MM.1S (cell line): Measurements from ENCODE around the gene TUBB4B.

ENCODE experiments used
- DNase-seq: peaks from one replicate; pipeline ENCODE4 v3.0.0-alpha.2; 2015
- H2AFZ ChIP-seq: fragments of 300-600 bp; sonication (generic); 2 replicates; pipeline ENCODE4 v1.6.0; 2016; ENCODE audit warnings: antibody characterized with exemption, low read length
- H3F3A ChIP-seq: fragments of 300-600 bp; sonication (generic); 2 replicates; pipeline ENCODE4 v1.6.1; 2016; ENCODE audit warnings: mild to moderate bottlenecking, antibody characterized with exemption, low read length, moderate library complexity, mixed read lengths; ENCODE audit not compliant: insufficient read depth
- H3K27ac ChIP-seq: fragments of 300-600 bp; sonication (generic); 2 replicates; pipeline ENCODE4 v1.5.1; 2016; ENCODE audit warnings: mild to moderate bottlenecking, low read length
- H3K27me3 ChIP-seq: fragments of 300-600 bp; sonication (generic); replicated peaks from 2 replicates; pipeline ENCODE4 v1.6.0; 2016; ENCODE audit warnings: low read length; ENCODE audit not compliant: insufficient read depth
- H3K36me3 ChIP-seq: fragments of 300-600 bp; sonication (generic); replicated peaks from 2 replicates; pipeline ENCODE4 v1.6.1; 2016; ENCODE audit warnings: mild to moderate bottlenecking, low read length, mixed read lengths; ENCODE audit not compliant: insufficient read depth
- H3K4me1 ChIP-seq: fragments of 300-600 bp; sonication (generic); 2 replicates; pipeline ENCODE4 v1.6.1; 2016; ENCODE audit warnings: low read length, mixed read lengths
- H3K4me2 ChIP-seq: fragments of 300-600 bp; sonication (generic); 2 replicates; pipeline ENCODE4 v1.6.0; 2016; ENCODE audit warnings: low read depth, low read length
- H3K4me3 ChIP-seq: fragments of 300-600 bp; sonication (generic); 2 replicates; pipeline ENCODE4 v1.5.1; 2016; ENCODE audit warnings: low read length, mixed read lengths
- H3K79me2 ChIP-seq: fragments of 300-600 bp; sonication (generic); 2 replicates; pipeline ENCODE4 v1.6.1; 2016; ENCODE audit warnings: mixed run types, low read length, mixed read lengths
- H3K9ac ChIP-seq: fragments of 300-600 bp; sonication (generic); 2 replicates; pipeline ENCODE4 v1.6.1; 2016; ENCODE audit warnings: low read length, mixed read lengths
- H3K9me2 ChIP-seq: fragments of 300-600 bp; sonication (generic); replicated peaks from 2 replicates; pipeline ENCODE4 v1.6.1; 2016; ENCODE audit warnings: mild to moderate bottlenecking, low read length, mixed read lengths; ENCODE audit not compliant: insufficient read depth
- H3K9me3 ChIP-seq: fragments of 300-600 bp; sonication (generic); replicated peaks from 2 replicates; pipeline ENCODE4 v1.6.1; 2016; ENCODE audit warnings: mild to moderate bottlenecking, low read length, mixed read lengths; ENCODE audit not compliant: insufficient read depth
- H4K20me1 ChIP-seq: fragments of 300-600 bp; sonication (generic); 2 replicates; pipeline ENCODE4 v1.6.1; 2016; ENCODE audit warnings: mild to moderate bottlenecking, low read length, moderate library complexity, mixed read lengths; ENCODE audit not compliant: insufficient read depth
- EZH2 ChIP-seq: fragments of 300-600 bp; sonication (generic); optimal IDR thresholded peaks from 2 replicates; pipeline ENCODE3; 2017; ENCODE audit warnings: low read depth, mild to moderate bottlenecking, antibody characterized with exemption, low read length, mixed read lengths
- EZH2phosphoT487 ChIP-seq: fragments of 300-600 bp; sonication (generic); IDR thresholded peaks from 2 replicates; pipeline ENCODE4 v1.6.1; 2018; ENCODE audit warnings: antibody characterized with exemption, low read length
- TF ChIP-seq, protein P1 (sequence below): fragments of 300-600 bp; sonication (generic); IDR thresholded peaks from 2 replicates; pipeline ENCODE4 v1.5.1; 2016; ENCODE audit warnings: antibody characterized with exemption, low read length, mixed read lengths

TUBB4B gene

GRCh38 chr9:137228506-137228967 lies 12.6 kb upstream of the TUBB4B start:
- H2AFZ ChIP-seq = no peak overlapping the region
- no peaks in the 10 kb centered on the region for H3K9me2 ChIP-seq
- H3K27ac ChIP-seq = no peak overlapping the region
- no peak overlapping the region for H3K9ac ChIP-seq
- H3K4me2 ChIP-seq = no peak overlapping the region
- no peaks in the 10 kb centered on the region for H3K9me3 ChIP-seq
- TF ChIP-seq EZH2 = no peak
- TF ChIP-seq, protein P1, sequence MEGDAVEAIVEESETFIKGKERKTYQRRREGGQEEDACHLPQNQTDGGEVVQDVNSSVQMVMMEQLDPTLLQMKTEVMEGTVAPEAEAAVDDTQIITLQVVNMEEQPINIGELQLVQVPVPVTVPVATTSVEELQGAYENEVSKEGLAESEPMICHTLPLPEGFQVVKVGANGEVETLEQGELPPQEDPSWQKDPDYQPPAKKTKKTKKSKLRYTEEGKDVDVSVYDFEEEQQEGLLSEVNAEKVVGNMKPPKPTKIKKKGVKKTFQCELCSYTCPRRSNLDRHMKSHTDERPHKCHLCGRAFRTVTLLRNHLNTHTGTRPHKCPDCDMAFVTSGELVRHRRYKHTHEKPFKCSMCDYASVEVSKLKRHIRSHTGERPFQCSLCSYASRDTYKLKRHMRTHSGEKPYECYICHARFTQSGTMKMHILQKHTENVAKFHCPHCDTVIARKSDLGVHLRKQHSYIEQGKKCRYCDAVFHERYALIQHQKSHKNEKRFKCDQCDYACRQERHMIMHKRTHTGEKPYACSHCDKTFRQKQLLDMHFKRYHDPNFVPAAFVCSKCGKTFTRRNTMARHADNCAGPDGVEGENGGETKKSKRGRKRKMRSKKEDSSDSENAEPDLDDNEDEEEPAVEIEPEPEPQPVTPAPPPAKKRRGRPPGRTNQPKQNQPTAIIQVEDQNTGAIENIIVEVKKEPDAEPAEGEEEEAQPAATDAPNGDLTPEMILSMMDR = no peak
- no peak for TF ChIP-seq EZH2phosphoT487
- peaks cover 9% of the 10 kb centered on the region; the same call in 1 of the 2 replicates for H3K4me1 ChIP-seq
- no peak overlapping the region for H3K4me3 ChIP-seq
- no peaks in the 10 kb centered on the region for H3K36me3 ChIP-seq
- no peak for DNase-seq
- no peaks in the 10 kb centered on the region for H4K20me1 ChIP-seq
- H3K27me3 ChIP-seq = peaks cover 55% of the 10 kb centered on the region
- H3K79me2 ChIP-seq = no peaks in the 10 kb centered on the region
- H3F3A ChIP-seq = no peaks in the 10 kb centered on the region

DNA sequence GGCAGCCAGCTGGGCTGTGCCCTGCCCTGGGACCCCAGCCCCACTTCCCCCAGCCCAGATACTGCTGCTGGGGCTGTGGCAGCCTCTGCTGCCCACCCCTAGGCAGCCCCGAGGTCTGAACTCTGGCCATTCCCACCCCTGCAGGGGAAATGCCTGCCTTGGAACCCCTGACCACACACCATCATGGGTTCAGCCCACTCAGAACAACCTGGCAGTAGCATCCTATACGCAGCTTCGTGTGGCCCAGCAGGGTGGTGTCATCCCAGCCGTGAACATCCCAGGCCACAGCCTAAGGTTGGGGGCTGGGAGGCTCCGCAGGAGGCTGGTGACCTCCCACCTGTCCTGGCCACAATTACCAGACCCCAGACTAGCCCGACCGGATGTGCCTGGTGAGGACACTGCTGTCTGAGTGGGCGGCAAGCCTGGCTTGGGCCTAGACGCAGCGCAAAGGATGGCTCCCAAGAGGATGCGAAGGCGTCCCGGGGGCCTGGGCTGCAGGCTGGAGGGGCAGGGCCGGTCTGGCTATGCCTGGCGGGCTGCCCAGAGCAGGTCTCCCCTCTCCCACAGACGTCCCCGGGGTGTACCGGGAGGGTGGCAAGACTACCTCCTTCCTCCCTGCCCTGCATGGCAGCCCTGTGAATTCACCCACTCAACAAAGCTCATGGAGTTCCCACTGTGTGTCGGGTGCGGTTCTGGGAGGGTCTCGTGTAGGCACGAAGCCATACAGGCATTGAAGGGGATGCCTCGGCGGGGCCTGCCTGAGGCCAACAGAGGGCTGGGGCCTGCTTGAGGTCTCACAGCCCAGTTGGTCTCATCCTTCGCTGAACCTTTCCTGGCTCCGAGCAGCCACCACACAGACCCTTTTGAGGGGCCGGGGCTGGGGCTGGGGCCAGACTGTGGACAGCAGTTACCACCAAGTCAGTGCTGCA lies 11.9 kb upstream of the TUBB4B start:
- H3K9ac ChIP-seq = no peak overlapping the region
- H3K4me2 ChIP-seq = no peak overlapping the region
- H3K4me1 ChIP-seq = peaks cover 5% of the 10 kb centered on the region; the same call in 1 of the 2 replicates

DNA sequence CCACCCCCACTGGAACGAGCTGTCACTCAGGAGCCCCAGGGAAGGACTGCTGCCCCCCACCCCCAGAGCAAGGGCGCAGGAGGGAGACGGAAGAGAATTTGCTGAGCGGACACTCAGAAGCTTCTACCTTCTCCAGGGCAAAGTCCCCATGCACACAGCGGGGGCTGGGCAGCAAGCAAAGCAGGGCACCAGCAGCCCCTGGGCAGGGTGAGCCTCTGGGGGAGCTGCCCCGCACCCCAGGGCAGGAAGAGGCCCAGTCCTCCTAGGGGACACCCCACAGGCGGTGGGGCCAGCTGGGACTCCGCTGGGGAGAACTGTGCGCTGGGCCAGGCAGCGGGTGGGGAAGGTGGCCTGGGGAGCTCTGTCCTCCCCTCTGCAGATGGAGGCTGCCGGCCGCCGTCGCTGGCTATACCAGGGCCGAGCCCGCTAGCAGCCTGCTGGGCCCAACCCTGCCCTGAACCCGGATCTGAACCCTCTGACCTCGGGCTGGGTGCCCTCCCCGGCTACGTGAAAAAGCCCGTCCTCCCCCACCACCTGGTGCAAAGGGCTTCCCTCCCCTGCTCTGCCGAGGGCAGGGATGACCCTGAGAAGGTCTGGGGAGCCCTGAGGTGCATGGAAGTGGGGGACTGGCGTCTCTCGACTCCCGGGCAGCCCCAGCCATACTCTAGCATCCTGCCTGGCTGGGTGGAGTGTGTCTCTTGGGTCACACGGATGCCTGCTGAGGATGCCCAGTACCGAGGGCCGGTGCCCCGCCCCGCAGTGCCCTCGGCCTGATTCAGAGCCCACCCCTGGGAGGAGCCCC lies 11.0 kb upstream of the TUBB4B start:
- DNase-seq = no peak
- H3K4me2 ChIP-seq = no peak overlapping the region
- H3K27ac ChIP-seq = no peak overlapping the region
- no peaks in the 10 kb centered on the region for H3K9me3 ChIP-seq
- no peaks in the 10 kb centered on the region for H4K20me1 ChIP-seq
- H3K9ac ChIP-seq = no peak overlapping the region
- H3F3A ChIP-seq = no peaks in the 10 kb centered on the region
- H3K79me2 ChIP-seq = no peaks in the 10 kb centered on the region
- H3K27me3 ChIP-seq = peaks cover 67% of the 10 kb centered on the region
- no peaks in the 10 kb centered on the region for H3K36me3 ChIP-seq
- H3K4me1 ChIP-seq = no peaks in the 10 kb centered on the region
- TF ChIP-seq EZH2 (no peak), EZH2phosphoT487 (no peak)
- TF ChIP-seq, protein P1 = no peak
- no peaks in the 10 kb centered on the region for H3K9me2 ChIP-seq
- H2AFZ ChIP-seq = no peak overlapping the region
- H3K4me3 ChIP-seq = no peak overlapping the region

More for the DNA sequence above, 11.9 kb upstream of the TUBB4B start:
- H3K36me3 ChIP-seq = no peaks in the 10 kb centered on the region
- no peak overlapping the region for H3K27ac ChIP-seq
- H3K79me2 ChIP-seq = no peaks in the 10 kb centered on the region
- H3K27me3 ChIP-seq = peaks cover 58% of the 10 kb centered on the region
- no peak overlapping the region for H2AFZ ChIP-seq
- no peaks in the 10 kb centered on the region for H3F3A ChIP-seq
- DNase-seq = no peak
- TF ChIP-seq EZH2phosphoT487 = no peak
- TF ChIP-seq EZH2 = no peak
- TF ChIP-seq, protein P1 = no peak
- no peaks in the 10 kb centered on the region for H3K9me2 ChIP-seq
- H3K9me3 ChIP-seq = no peaks in the 10 kb centered on the region
- no peaks in the 10 kb centered on the region for H4K20me1 ChIP-seq
- H3K4me3 ChIP-seq = no peak overlapping the region
